Muscle layer of duodenum (tissue), 2 donors: ENCODE data around the gene ITGB4.

Source experiments
- H3K27ac ChIP-seq: one replicate; pipeline ENCODE4 v1.7.0; 2013; ENCODE audit warnings: mild to moderate bottlenecking, low read length
- H3K27me3 ChIP-seq: one replicate; pipeline ENCODE4 v1.7.0; 2013; ENCODE audit warnings: low read depth, mild to moderate bottlenecking, control low read depth, low read length
- H3K36me3 ChIP-seq, 2 donors: one replicate each; pipeline ENCODE4 v1.7.0; 2013; ENCODE audit warnings: low read length in 2 of 2, control low read depth in 1 of 2, mild to moderate bottlenecking in 1 of 2; ENCODE audit not compliant: insufficient read depth in 2 of 2, control insufficient read depth in 1 of 2
- H3K4me1 ChIP-seq, 2 donors: one replicate each; pipeline ENCODE4 v1.7.0; 2013; ENCODE audit warnings: low read length in 2 of 2, mild to moderate bottlenecking in 2 of 2, control low read depth in 1 of 2, moderate library complexity in 1 of 2; ENCODE audit not compliant: insufficient read depth in 2 of 2, control insufficient read depth in 1 of 2
- H3K4me3 ChIP-seq, 2 donors: one replicate each; pipeline ENCODE4 v1.7.0; 2013; ENCODE audit warnings: low read length in 2 of 2, low read depth in 1 of 2, mild to moderate bottlenecking in 1 of 2
- H3K9me3 ChIP-seq, 2 donors: one replicate each; pipeline ENCODE4 v1.7.0; 2013; ENCODE audit warnings: low read length in 2 of 2, control low read depth in 1 of 2, mild to moderate bottlenecking in 1 of 2; ENCODE audit not compliant: control insufficient read depth in 1 of 2
- donor health status: healthy.

Gene ITGB4

GRCh38 chr17:75720656-75721462, at the start of gene ITGB4:
ITGB4 (plus strand) TSS chr17:75721459; CDS start chr17:75724704, 3,245 bp downstream.
- Histone ChIP-seq H3K27me3 (peaks cover 17% of the 10 kb centered on the region), H3K36me3 (peaks cover 0 to 2% of the 10 kb centered on the region in 2 donors), H3K4me1 (peaks cover 0 to 10% of the 10 kb centered on the region in 2 donors), H3K9me3 (no peaks in the 10 kb centered on the region), H3K4me3 (peak within 1 kb of the TSS; percentile 51 to 65), H3K27ac (peak within 1 kb of the TSS; percentile 84)

GRCh38 chr17:75672011-75672410, 49.2 kb upstream of the ITGB4 start:
- Histone ChIP-seq H3K36me3 (peaks cover 33 to 57% of the 10 kb centered on the region in 2 donors), H3K27ac (no peak overlapping the region), H3K4me1 (peaks cover 10 to 16% of the 10 kb centered on the region in 2 donors), H3K9me3 (no peaks in the 10 kb centered on the region), H3K4me3 (no peak overlapping the region), H3K27me3 (no peaks in the 10 kb centered on the region)

- Histone ChIP-seq H3K27me3 (no peaks in the 10 kb centered on the region), H3K4me3 (no peak overlapping the region), H3K9me3 (no peaks in the 10 kb centered on the region), H3K36me3 (peaks cover 33 to 57% of the 10 kb centered on the region in 2 donors), H3K27ac (no peak overlapping the region), H3K4me1 (peaks cover 2 to 8% of the 10 kb centered on the region in 2 donors)
Observed at GRCh38 chr17:75673487-75673886, 47.8 kb upstream of the ITGB4 start.

- Histone ChIP-seq H3K36me3 (peaks cover 21 to 32% of the 10 kb centered on the region in 2 donors), H3K9me3 (no peaks in the 10 kb centered on the region), H3K4me1 (peaks cover 0 to 12% of the 10 kb centered on the region in 2 donors), H3K27me3 (no peaks in the 10 kb centered on the region), H3K27ac (no peak overlapping the region), H3K4me3 (no peak overlapping the region)
Observed at GRCh38 chr17:75676461-75676860, 44.8 kb upstream of the ITGB4 start.

GRCh38 chr17:75679706-75680211, 41.5 kb upstream of the ITGB4 start:
- Histone ChIP-seq H3K36me3 (peaks cover 0 to 11% of the 10 kb centered on the region in 2 donors), H3K9me3 (no peaks in the 10 kb centered on the region), H3K4me1 (peaks cover 0 to 12% of the 10 kb centered on the region in 2 donors), H3K27me3 (no peaks in the 10 kb centered on the region), H3K27ac (peak overlapping the region; percentile 49), H3K4me3 (no peak overlapping the region)

GRCh38 chr17:75680431-75680830, 40.8 kb upstream of the ITGB4 start:
- no peaks in the 10 kb centered on the region for H3K27me3 ChIP-seq
- H3K27ac ChIP-seq: peak overlapping the region; percentile 49
- peaks cover 0 to 11% of the 10 kb centered on the region in 2 donors for H3K36me3 ChIP-seq
- H3K4me1 ChIP-seq: peaks cover 3 to 15% of the 10 kb centered on the region in 2 donors
- H3K4me3 ChIP-seq: no peak overlapping the region
- H3K9me3 ChIP-seq: no peaks in the 10 kb centered on the region

GRCh38 chr17:75681289-75681688, 40.0 kb upstream of the ITGB4 start:
- Histone ChIP-seq H3K36me3 (peaks cover 0 to 7% of the 10 kb centered on the region in 2 donors), H3K27ac (peak overlapping the region; percentile 9), H3K27me3 (no peaks in the 10 kb centered on the region)

GRCh38 chr17:75683583-75683982, 37.7 kb upstream of the ITGB4 start:
- Histone ChIP-seq H3K4me1 (peaks cover 7 to 27% of the 10 kb centered on the region in 2 donors), H3K4me3 (no peak overlapping the region), H3K27ac (peak overlapping the region; percentile 70), H3K9me3 (no peaks in the 10 kb centered on the region), H3K36me3 (peaks cover 0 to 10% of the 10 kb centered on the region in 2 donors), H3K27me3 (no peaks in the 10 kb centered on the region)

More at GRCh38 chr17:75681289-75681688, 40.0 kb upstream of the ITGB4 start:
- peaks cover 7 to 19% of the 10 kb centered on the region in 2 donors for H3K4me1 ChIP-seq
- H3K9me3 ChIP-seq: no peaks in the 10 kb centered on the region
- no peak overlapping the region for H3K4me3 ChIP-seq

GRCh38 chr17:75684249-75684648, 37.0 kb upstream of the ITGB4 start:
- Histone ChIP-seq H3K9me3 (no peaks in the 10 kb centered on the region), H3K4me1 (peaks cover 7 to 33% of the 10 kb centered on the region in 2 donors), H3K4me3 (no peak overlapping the region), H3K27ac (peak overlapping the region; percentile 70), H3K27me3 (no peaks in the 10 kb centered on the region), H3K36me3 (peaks cover 0 to 10% of the 10 kb centered on the region in 2 donors)

GRCh38 chr17:75684924-75685323, 36.3 kb upstream of the ITGB4 start:
- Histone ChIP-seq H3K27ac (peak overlapping the region; percentile 70), H3K36me3 (peaks cover 0 to 10% of the 10 kb centered on the region in 2 donors), H3K27me3 (no peaks in the 10 kb centered on the region), H3K4me1 (peaks cover 7 to 33% of the 10 kb centered on the region in 2 donors), H3K4me3 (no peak overlapping the region), H3K9me3 (no peaks in the 10 kb centered on the region)

GRCh38 chr17:75685499-75685898, 35.8 kb upstream of the ITGB4 start:
- Histone ChIP-seq H3K4me3 (no peak overlapping the region), H3K27me3 (no peaks in the 10 kb centered on the region), H3K36me3 (peaks cover 0 to 10% of the 10 kb centered on the region in 2 donors), H3K27ac (peak overlapping the region; percentile 70), H3K9me3 (no peaks in the 10 kb centered on the region), H3K4me1 (peaks cover 7 to 33% of the 10 kb centered on the region in 2 donors)
